HG02623 (cell line): ENCODE data around the gene AKAP10.
"Not testable (repeated sequence)": the region's sequence is repeated elsewhere in the genome, so short reads cannot be mapped to it uniquely, and the experiment has no call there.

Experiments
- ATAC-seq: cut with Tn5 transposase; IDR thresholded peaks from one replicate; pipeline ENCODE4 v1.9.1; 2021; ENCODE audit warnings: moderate library complexity; ENCODE audit not compliant: unreplicated experiment

The AKAP10 gene

DNA sequence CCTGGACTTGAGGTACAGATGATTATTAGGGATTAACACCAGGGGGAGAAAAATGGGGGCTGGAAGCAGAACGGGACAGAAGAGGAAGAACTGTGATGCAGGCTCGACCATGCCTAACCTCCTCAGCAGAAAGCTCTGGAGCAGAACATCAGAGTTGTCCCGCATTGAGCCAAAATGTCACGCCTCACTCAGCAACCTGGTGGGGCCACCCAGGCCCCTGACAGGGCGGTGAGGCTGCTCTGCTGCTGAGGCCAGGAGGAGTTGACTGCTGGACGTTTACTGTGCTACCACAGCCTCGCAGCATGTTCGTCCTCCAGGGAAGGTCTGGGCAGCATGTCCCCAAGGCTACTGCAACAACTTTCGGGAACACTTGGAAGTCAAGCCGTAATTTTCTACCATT is 103.4 kb downstream of the AKAP10 start:
- no peak for ATAC-seq

DNA sequence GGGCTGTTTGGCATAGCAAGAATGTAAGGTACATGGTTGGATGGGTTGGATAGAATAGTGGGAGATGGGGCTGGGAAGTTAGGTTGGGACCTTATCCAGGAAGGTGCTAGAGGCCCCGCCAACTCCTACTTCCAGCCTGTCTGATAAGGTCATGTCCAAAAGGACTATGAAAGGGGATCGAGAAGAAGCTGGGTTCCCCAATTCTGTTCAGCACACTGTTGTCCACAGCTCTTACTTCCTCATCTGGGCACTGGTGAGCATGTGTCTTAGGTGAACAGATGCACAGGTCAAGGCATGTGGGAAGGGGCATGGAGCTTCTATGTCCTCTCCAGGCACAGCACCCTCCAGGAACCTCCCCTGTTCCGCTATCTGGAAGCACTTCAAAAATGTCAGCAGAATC is 104.3 kb downstream of the AKAP10 start:
- no peak for ATAC-seq

DNA sequence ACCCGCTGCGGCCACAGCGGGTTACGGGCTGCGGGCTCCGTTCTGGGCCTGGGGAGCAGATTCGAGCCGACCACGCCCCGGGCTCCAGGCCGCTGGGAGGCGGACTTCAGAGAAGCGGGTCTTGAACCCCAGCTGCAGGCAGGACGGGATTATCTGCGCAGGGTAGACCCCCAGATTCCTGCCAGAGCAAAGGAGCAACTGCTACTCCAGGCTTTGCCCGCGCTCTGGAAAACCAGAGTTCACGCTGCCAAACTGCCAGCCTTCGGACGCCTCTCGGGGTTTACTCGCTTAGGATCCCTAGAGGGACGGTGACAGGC is 109.6 kb downstream of the AKAP10 start:
- ATAC-seq, result no peak

DNA sequence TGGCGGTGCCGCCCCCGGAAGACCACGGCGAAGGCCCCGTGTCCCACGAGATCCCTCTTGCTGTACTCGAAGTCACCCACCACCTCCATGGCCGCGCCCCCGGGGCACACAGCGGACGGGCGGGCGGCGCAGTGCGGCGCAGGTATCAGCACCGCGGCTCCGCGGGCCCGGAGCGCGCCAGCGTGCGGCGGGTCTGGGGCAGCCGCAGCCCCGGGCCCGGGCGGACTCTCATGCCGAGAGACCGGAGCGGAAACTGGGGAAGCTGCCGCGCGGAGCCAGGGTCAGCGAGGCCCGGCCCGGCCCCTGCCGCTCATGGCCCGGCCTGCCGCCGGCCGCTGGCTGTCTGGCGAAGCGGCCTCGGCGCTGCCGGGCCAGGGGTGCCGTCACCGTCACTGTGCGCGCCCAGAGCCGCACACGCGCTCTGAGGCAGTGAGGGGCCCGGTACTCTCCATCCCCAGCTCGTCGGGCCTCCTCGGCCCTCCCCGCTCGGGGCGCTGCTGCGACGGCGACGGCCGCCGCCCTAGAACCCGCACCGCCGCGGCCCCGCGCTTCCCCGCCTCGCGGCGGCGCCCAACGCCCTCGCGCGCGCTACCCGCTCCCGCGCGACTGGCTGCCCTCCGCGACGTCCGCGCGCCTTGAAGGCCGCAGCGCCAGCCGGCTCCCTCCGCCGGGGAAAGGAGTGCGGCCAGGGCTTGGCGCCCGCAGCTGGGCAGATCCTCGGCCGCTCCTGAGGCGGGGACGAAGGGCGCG is 110.1 kb downstream of the AKAP10 start, which contains the start of gene ULK2:
Gene ULK2, minus strand, starts transcription at position 608 of the 750 bp plus-strand sequence. Its CDS starts 519 bp downstream, at position 89.
- ATAC-seq, result peak; percentile 38

DNA sequence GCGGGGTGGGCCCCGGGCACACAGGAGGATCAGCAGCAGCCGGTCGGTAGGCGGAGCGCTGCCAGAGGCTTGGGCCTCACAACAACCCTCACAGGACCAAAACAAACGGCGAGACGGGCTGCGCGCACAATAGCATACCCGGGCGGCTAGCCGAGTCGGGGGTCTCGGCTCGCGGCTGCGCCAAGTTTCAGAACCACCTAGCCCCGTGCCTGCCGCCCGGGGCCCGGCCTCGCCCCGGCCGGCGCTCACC is 110.6 kb downstream of the AKAP10 start:
- peak; percentile 50 for ATAC-seq

DNA sequence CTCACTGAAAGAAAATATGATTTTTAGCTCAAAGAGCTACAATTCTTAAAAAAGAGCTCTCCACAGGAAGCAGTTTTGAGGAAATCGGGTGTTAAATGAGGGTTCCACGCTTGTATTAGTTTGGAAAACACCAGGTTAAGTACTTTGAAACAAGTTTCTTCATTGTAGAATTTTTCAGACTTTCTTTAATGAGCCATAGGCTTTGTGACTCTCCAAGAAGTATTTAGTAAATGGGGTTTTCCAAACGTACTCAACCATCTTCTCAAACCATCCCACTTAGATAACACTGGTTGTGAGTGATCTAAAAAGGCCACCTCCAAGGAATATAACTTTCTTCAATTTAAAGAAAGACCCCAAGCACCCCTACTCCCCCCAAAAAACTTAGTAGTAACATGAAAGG is 112.6 kb downstream of the AKAP10 start:
- no peak for ATAC-seq

DNA sequence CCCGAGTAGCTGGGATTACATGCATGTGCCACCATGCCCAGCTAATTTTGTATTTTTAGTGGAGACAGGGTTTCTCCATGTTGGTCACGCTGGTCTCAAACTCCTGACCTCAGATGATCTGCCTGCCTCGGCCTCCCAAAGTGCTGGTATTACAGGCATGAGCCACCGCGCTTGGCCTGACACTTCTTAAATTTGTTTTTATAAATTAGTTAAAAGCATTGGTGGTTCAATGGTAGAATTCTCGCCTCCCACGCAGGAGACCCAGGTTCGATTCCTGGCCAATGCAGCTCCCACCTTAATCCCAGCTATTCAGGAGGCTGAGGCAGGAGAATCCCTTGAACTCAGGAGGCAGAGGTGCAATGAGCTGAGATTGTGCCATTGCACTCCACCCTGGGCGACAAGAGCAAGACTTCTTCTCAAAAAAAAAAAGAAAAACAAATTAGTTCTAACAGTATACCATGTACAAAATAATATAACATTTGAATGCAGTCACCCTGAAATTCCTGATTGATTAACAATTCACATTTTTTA is 116.9 kb downstream of the AKAP10 start:
- not testable (repeated sequence) for ATAC-seq

DNA sequence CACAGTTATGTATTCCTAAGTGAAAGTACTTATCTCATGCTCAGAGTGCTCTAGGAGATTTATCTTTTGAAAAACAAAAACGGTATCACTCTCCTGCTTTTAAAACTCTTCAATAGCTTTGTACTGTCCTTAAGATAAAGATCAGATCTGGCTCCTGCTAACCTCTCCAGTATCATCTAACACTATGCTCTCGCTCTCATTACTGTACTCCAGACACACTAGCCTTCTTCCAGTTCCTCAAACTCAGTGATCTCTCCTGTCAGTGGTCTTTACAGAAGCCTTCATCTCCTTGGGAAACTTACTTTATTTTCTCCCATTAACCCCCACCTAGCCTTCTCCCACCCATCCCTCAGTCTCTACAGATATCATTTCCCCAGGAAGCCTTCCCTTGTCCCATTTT is 120.0 kb downstream of the AKAP10 start:
- ATAC-seq, result no peak
